Measurements from ENCODE around the gene HSPB7. TPM values are rescaled to one million over a fixed set of nuclear protein-coding genes. Genes with fewer than 3 reads are reported as not detected.

HSPB7 gene
- total and polyA plus RNA-seq, 12 donors = 13.4 to 633 (median 85.1) TPM

DNA sequence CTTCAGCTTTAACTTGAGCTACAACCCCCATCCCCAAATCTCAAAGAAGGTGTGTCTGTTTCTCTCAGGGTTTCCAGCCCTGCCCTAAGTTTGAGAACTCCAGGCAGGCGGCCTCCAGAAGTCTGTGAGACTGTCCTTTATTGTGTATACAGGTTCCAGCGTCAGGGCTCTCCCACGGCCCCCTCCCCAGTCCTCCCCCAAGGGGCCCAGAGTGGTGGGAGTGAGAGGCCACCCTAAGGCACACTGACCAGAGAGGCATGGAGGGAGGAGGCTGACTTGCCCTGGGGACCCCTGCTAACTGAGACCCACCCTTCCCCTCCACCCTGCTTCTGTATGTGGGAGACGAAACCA, 4.0 kb downstream of the HSPB7 start:
- Histone ChIP-seq H3K4me1 (replicated peaks in 1 of 2) (peaks cover 65 to 66% of the 10 kb centered on the region in 2 donors), H3K36me3 (replicated peaks in 1 of 2) (no peaks in the 10 kb centered on the region), H3K27ac (peak overlapping the region; percentile 1 to 97 (median 91)), H3K27me3 (no peaks in the 10 kb centered on the region), H3K4me3 (no peak overlapping the region), H3K9me3 (replicated peaks in 1 of 3) (no peaks in the 10 kb centered on the region)
- TF ChIP-seq POLR2A (IDR thresholded peaks at IDR 0.05) = no peak
- TF ChIP-seq, protein P1, sequence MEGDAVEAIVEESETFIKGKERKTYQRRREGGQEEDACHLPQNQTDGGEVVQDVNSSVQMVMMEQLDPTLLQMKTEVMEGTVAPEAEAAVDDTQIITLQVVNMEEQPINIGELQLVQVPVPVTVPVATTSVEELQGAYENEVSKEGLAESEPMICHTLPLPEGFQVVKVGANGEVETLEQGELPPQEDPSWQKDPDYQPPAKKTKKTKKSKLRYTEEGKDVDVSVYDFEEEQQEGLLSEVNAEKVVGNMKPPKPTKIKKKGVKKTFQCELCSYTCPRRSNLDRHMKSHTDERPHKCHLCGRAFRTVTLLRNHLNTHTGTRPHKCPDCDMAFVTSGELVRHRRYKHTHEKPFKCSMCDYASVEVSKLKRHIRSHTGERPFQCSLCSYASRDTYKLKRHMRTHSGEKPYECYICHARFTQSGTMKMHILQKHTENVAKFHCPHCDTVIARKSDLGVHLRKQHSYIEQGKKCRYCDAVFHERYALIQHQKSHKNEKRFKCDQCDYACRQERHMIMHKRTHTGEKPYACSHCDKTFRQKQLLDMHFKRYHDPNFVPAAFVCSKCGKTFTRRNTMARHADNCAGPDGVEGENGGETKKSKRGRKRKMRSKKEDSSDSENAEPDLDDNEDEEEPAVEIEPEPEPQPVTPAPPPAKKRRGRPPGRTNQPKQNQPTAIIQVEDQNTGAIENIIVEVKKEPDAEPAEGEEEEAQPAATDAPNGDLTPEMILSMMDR (IDR thresholded peaks at IDR 0.05) = no peak
- 50 to 73% (median 60%) methylated on average over 3 to 4 of the region's 4 CpGs for WGBS, 4 donors
- DNase-seq = no peak
- intact Hi-C loops (cut with DNase I) = loop anchor here in 1 of 2 donors (5.0 to 10.0 kb wide), 2 partner anchors 43 to 171 kb away; no protein-coding TSS in a partner anchor

DNA sequence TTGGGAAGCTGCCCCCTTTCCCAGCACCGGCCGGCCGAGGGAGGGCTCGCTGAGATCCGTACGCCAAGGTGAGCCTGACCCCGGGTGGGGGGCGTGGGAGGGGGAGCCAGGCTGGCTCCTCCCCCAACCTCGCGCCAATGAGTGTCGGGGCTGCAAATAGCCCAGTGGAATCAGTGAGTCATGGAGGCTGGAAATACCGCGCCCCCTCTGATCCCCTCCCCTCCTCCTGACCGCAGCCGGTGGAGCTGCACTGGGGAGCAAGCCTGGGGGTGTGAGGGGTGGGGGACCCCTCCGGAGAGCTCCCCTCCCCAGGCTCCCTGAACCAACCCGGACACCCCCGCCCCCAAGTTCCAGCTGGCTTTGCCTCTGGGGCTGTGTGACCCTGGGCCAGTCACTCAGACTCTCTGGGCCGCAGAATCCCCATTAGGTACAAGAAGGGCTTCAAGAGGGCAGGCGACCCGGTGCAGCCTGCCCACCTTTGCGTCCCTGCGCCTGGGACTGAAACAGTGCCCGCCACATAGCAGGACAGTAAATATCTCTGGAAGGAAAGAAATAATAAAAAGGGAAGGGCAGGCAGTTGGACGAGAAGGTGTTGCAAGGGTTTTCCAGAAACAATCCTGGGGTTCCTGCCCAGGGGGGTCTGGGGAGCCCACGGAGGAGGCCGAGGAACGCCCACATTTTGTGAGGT, 4.5 kb downstream of the HSPB7 start:
- no peaks in the 10 kb centered on the region for H3K27me3 ChIP-seq
- peak overlapping the region; percentile 1 to 97 (median 91) for H3K27ac ChIP-seq
- no peaks in the 10 kb centered on the region for H3K36me3 ChIP-seq (replicated peaks in 1 of 2)
- H3K9me3 ChIP-seq (replicated peaks in 1 of 3) = no peaks in the 10 kb centered on the region
- peaks cover 59 to 61% of the 10 kb centered on the region in 2 donors for H3K4me1 ChIP-seq (replicated peaks in 1 of 2)
- peak; percentile 86 to 95 (median 89) for DNase-seq
- peak overlapping the region in 2 of 4 donors; percentile 12 to 41 for H3K4me3 ChIP-seq
- intact Hi-C loops (cut with DNase I) = loop anchor here in 1 of 2 donors (5.0 to 10.0 kb wide), 2 partner anchors 44 to 171 kb away; no protein-coding TSS in a partner anchor
- 17 to 25% (median 21%) methylated on average over 9 to 28 of the region's 28 CpGs for WGBS, 4 donors
- TF ChIP-seq POLR2A (IDR thresholded peaks at IDR 0.05) = peak in 1 of 2 donors; percentile 16
- TF ChIP-seq, protein P1 (IDR thresholded peaks at IDR 0.05) = no peak

DNA sequence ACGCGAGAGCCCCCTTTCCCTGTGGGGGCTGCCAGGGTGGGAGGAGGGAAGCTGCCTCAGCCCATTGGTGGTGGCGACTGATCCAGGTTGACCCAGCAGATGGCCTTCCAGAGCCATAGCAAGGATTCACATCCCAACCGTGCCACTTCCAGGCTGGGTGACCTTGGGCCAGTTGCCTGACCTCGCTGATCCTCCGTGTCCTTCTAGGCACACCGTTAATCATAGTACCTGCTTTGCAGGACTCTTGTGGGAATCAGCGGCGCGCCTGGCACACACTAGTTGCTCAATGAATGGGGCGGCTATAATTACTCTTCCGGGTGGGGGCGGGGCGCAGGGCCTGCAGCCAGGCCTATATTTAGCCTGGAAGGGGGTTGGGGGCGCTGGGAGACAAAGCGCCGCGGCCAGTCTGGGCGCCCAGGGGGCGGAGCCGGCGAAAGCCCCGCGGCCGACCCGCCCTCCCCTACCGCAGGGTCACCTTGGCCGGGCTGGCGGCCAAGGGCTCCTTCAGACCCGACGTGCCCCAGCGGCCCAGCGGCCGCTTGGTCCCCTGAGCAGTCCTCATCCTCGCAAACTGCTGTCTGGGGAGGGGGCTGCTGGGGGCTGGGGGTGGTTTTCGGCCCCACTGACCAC, 5.1 kb downstream of the HSPB7 start:
- peaks cover 53 to 56% of the 10 kb centered on the region in 2 donors for H3K4me1 ChIP-seq (replicated peaks in 1 of 2)
- DNase-seq = peak; percentile 89 to 97 (median 93)
- H3K4me3 ChIP-seq = peak overlapping the region in 2 of 4 donors; percentile 12 to 41
- TF ChIP-seq, protein P1 (IDR thresholded peaks at IDR 0.05) = peak in 3 of 6 experiments; percentile 35 to 46 (median 40)
- peak in 1 of 2 donors; percentile 29 for TF ChIP-seq POLR2A (IDR thresholded peaks at IDR 0.05)
- H3K27me3 ChIP-seq = no peaks in the 10 kb centered on the region
- WGBS, 4 donors = 0 to 3% (median 2%) methylated on average over 2 to 36 of the region's 36 CpGs
- intact Hi-C loops (cut with DNase I) = loop anchor here in 1 of 2 donors (5.0 to 10.0 kb wide), 2 partner anchors 45 to 172 kb away; no protein-coding TSS in a partner anchor
- H3K27ac ChIP-seq = peak overlapping the region in 4 of 5 donors; percentile 60 to 97 (median 94)
- no peaks in the 10 kb centered on the region for H3K9me3 ChIP-seq (replicated peaks in 1 of 3)
- no peaks in the 10 kb centered on the region for H3K36me3 ChIP-seq (replicated peaks in 1 of 2)

DNA sequence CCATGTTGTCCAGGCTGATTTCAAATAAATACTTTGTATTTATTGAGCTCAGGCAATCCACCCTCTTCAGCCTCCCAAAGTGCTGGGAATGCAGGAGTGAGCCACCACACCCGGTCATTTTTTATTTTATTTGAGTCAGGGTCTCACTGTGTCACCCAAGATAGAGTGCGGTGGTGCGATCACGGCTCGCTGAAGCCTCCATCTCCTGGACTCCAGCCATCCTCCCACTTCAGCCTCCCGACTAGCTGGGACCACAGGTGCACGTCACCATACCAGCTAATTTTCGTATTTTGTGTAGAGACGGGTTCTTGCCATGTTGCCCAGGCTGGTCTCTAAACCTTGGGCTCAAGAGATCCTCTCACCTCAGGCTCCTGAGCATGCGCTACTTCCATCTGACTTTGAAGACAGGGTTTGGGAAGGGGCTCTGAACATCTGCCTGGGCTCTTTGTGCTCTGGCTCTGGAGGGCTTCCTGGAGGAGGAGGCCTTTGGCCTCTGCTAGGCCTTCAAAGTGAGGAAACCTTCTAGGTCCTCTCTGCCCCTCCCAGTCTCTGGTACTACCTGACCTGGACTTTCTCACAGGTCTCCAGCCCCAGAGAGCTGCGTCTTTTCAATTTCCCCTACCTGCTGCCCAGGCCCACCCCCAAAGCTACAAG, 5.8 kb downstream of the HSPB7 start:
- WGBS, 4 donors = 89 to 92% (median 89%) methylated on average over 10 to 11 of the region's 11 CpGs
- intact Hi-C loops (cut with DNase I) = loop anchor here in 1 of 2 donors (5.0 to 10.0 kb wide), 2 partner anchors 45 to 173 kb away; no protein-coding TSS in a partner anchor
- no peaks in the 10 kb centered on the region for H3K27me3 ChIP-seq
- no peak overlapping the region for H3K4me3 ChIP-seq
- H3K4me1 ChIP-seq (replicated peaks in 1 of 2) = peaks cover 48 to 50% of the 10 kb centered on the region in 2 donors
- no peak for DNase-seq
- H3K9me3 ChIP-seq (replicated peaks in 1 of 3) = no peaks in the 10 kb centered on the region
- H3K27ac ChIP-seq = peak overlapping the region in 4 of 5 donors; percentile 22 to 97 (median 94)
- TF ChIP-seq, protein P1 (IDR thresholded peaks at IDR 0.05) = no peak
- no peak for TF ChIP-seq POLR2A (IDR thresholded peaks at IDR 0.05)
- no peaks in the 10 kb centered on the region for H3K36me3 ChIP-seq (replicated peaks in 1 of 2)
